HG03103 (cell line): ENCODE measurements around the gene MPND.

Experiments
- ATAC-seq: cut with Tn5 transposase; IDR thresholded peaks from one replicate; pipeline ENCODE4 v1.9.1; 2021; ENCODE audit warnings: low read depth; ENCODE audit not compliant: unreplicated experiment

Gene MPND

GRCh38 chr19:4363571-4364304 lies 20.4 kb downstream of the MPND start:
- no peak for ATAC-seq

DNA sequence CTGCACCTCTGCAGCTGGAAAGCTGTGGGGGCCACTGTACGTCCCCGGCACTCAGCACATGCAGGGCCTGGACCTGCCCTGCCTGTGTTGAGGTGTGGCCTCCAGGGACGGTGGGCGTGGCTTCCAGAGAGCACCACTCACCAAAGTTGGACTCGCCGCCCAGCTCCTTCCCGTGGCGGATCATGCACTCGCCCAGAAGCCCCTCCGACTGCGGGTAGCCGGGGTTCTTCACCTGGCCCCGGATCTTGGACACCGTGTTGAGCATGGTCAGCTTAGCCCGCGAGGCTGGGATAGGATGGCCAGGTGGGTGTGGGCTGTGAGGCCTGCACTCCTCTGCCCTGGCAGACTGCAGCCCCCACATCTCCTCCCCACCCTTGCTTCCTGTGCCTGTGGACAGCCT lies 22.0 kb downstream of the MPND start:
- no peak for ATAC-seq

DNA sequence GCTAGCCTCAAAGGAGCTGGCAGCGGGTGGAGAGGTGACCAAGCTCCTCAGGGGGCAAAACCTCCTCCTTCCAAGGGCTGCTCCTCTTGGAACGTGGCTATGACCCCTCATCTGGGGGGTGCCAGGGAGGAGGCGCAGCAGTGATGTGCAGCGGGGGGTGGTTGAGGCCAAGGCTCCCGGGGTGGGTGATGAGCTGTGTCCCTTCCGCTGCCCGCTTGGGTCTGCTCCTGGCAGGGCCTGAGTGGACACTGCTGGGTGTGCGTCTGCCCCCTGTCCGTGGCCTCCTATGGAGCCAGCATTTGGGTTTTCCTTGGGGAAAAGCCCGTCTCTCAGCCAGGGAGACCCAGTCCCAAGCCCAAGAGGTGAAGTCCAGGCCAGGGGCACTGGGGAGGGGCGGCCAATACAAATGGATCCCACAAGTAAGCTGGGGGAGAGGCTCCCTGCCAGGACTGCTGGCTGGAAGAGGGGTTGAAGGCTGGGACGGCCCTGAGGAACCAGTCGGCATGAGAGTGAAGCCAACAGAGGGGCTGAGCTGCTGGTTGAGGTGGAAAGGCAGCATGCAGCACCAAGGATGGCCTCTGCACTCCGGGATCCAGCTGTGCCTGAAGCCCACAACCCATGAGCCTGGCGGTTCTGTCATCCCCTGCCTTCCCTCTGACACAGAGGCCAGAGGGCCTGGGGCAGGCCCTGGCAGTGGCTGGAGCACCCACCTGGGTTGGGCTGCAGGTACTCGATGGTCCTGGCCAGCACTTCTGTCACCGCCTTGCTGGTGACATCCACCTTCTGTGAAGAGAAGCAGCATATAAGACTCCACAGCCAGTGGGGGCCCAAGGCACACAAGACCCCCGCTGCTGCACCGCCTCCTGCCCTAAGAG lies 22.7 kb downstream of the MPND start:
- ATAC-seq: no peak

DNA sequence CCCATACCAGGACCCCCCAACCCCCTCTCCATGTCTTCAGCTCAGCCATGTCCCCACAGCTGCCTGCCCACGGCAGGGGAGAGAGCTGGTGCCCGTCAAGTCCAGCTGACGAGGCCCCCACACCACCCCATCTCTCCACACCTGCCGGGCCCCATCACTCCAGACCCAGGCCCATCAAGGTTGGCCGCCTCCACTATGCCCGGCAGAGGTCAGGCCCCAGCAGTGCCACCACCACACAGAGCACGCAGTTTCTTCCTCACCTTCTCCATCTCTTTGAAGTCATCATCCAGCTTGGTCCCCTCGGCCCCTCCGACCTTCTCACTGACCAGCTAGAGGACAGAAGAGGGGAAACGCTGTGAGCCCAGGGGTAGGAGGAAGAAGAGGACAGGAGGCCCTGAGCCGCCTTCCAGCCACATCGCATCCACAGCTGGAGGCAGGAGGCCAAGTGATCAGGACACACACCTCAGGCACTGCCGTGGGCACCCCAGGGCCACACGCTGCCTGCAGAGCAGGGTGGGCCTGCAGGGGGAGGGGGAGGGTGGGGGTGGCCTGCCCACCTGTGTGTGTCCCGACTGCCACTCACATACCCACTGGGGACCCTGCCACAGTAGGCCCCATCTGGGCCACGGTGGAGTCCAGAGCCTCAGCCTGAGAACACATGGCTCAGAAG lies 23.4 kb downstream of the MPND start:
- no peak for ATAC-seq

DNA sequence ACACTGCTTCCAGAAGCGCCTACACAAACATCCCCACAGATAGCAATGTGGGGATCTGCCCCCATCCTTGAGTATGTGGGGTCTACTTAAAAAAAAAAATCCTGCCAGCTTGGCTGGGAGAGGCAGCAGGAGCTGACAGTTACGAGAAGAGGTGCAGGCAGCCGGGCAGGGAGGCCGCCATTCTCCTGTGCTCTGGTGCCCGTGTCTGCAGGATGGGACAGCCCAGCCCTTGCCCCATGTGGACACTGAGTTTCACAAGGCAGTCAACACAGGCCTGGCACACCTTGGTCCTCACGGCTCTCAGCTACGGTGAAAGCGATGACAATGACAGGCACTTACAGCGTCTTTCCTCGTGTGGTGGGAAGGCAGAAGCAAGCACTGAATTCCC lies 24.0 kb downstream of the MPND start:
- no peak for ATAC-seq

GRCh38 chr19:4367781-4368127 lies 24.4 kb downstream of the MPND start:
- ATAC-seq: no peak

DNA sequence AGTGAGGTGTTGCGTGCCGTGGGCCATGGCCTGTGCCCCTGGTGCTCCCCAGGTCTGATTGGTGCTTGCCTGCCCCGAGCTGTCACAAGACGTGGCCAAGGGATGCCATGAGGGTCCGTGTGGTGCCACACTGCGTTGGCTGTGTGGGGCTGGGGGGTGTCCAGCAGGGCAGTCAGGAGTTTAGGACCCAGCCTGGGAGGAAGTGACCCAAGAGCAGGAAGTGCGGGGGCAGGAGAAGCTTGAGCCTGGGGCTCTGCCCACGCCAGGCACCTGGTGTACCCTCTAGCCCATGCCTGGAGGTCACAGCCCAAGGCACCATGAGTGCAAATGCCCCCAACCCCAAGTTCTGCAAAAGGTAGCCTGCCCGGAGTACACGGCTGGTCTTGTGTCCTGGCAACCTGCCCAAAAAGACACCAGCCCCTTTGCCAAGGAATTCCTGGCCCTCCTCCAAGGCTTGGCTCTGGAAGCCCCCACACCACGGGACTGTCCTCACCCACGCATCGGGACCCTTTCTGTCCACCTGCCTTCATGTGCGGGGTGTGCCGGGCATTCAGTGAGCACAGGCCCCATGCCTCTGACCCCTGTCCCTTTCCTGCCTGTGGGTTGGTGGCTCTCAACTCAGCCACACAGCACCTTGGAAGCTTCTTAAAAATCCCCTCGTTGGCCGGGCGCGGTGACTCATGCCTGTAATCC lies 24.9 kb downstream of the MPND start:
- ATAC-seq: no peak

DNA sequence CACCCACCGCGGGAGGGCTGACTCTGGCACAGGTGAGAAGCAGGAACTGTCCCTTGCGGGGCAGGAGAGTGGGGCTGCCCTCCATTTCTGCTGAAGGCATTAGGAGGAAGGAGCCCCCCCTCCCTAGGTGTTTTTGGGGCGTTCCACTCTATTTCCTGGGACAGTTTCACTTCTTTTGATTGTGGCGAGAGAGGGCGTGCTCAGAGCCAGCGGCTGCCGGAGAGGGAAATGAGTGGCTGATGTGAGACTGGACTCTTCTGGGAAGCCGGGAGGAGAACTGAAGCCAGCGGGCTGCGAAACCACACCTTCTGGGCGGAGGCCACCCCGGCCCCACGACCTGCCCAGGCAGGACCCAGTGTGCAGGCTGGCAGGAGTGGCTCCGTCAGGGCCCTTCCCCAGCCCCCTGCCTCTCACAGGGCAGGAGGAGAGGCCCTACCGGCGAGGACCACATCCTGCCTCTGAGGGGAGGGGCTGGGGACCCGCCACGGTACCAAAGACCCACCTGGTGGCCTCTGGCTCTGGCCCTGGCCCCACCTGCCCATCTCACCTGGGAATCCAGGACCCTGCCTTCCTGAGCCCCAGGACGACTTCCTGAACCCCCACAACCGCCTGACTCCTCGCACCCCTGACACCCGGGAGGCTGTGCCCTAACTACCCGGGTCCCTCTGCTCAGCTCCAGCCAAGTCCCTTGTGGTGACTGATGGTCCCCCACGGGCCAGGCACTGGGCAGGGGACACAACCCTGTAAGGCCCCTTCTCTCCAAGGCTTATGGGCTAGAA lies 25.9 kb downstream of the MPND start:
- peak; percentile 43 for ATAC-seq

DNA sequence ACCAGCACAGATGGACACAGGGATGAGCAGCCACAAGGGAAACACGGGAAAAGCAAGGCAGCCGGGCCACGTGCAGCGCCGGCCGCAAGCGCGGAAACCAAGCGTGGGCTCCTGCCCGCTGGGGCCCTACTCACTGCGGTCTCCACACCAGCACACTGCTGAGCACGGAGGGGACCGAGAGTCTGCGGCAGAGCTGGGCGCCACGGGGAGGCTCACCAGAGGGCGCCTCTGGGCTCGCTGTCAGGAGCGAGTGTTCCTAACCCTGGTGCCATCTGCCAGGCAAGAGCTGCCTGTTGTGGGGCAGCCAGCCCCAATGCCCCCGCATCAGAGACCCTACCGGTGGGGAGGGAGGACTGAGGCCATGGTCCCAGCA lies 26.5 kb downstream of the MPND start:
- ATAC-seq: no peak

- no peak for ATAC-seq
Observed at GRCh38 chr19:4370418-4371041, 27.2 kb downstream of the MPND start.

DNA sequence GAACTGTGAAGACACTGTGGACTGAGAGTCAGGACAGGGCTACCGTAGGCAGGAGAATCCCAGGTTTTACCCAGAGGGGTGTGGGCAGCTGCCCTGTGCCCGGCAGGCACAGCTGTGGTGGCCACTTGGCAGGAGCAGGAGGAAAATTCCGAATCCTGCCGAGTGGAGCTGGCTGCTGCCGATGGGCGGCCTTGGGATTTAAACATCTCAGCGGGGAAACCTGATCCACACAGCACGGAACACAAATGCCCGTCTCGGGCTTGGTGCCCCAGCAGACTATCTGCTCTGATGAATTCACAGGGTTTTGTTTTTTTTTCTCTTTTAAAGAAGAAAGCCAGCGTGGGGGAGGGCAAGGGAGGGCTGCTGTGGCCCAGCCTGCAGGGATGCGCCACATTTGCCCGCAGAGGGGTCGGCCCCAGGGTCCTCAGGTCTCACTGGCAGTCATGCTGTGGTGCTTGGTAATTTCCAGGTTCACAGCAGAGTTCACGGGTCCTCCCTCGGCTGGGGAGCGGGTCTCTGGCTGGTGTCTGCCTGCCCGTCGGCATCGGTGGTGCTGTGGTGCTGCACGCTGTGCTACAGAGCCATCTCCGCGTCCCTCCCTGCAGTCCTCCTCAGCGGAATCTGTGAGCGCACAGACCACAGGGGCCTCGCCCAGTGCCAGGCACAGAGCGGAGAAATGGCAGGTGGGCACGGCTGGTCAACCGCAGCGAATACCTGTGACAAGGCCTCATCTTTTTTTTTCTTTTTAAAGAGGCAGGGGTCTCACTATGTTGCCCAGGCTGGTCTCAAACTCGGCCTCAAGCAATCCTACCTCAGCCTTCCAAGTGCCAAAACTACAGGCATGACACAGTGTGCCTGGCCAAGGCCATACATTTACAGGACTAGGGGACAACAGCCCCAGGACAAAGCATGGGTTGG lies 28.1 kb downstream of the MPND start:
- ATAC-seq: no peak

- no peak for ATAC-seq
Observed at GRCh38 chr19:4372165-4373012, 29.0 kb downstream of the MPND start.

DNA sequence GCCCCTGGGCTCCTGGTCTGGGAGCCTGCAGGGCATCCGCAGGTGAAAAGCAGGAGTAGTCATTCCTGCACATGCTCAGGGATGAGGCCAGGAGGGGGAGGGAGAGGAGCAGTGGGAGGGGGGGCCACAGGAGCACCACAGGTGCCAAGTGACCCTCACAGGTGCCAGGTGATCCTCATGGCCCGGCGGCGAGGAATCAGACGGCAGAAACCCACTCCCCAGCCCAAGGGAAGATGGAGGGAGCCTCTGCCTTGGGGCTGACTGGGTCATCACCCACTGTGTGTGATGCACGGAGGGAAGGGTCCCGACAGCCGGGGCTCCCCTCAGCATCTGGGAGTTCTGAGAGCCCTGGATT lies 29.6 kb downstream of the MPND start:
- no peak for ATAC-seq

- no peak for ATAC-seq
Observed at GRCh38 chr19:4373601-4374497, 30.5 kb downstream of the MPND start.

- no peak for ATAC-seq
Observed at GRCh38 chr19:4374498-4375163, 31.3 kb downstream of the MPND start.
